ENCODE data around the gene DDX4. TPM values are rescaled to one million over a fixed set of nuclear protein-coding genes. Genes with fewer than 3 reads are reported as not detected.
A peak's percentile ranks its signal among the peaks of the same experiment; 100 is the strongest.

DDX4 gene
- total RNA-seq, 2 donors from 2014 or later: not detected

GRCh38 chr5:55732585-55732984 lies 5.3 kb upstream of the DDX4 start:
- DNase-seq (peak in 2 of 4 donors; percentile 20 to 33), ATAC-seq (peak; percentile 95)
- H3K27ac ChIP-seq: peak overlapping the region; percentile 76 to 80 (median 78)
- intact Hi-C loops (cut with DNase I): no loop called here
- no peaks in the 10 kb centered on the region for H3K36me3 ChIP-seq (replicated peaks in 1 of 2; ENCODE audit: insufficient read depth in 1 of 2, low read depth in 2 of 2)
- H3K9me3 ChIP-seq: no peaks in the 10 kb centered on the region
- TF ChIP-seq POLR2A (IDR thresholded peaks at IDR 0.05): no peak
- TF ChIP-seq CTCF (IDR thresholded peaks at IDR 0.05): no peak
- no peak overlapping the region for H3K4me3 ChIP-seq
- H3K27me3 ChIP-seq: no peaks in the 10 kb centered on the region
- peaks cover 20% of the 10 kb centered on the region for H3K4me1 ChIP-seq

- ATAC-seq (no peak), DNase-seq (no peak)
- Histone ChIP-seq H3K36me3 (replicated peaks in 1 of 2; ENCODE audit: insufficient read depth in 1 of 2, low read depth in 2 of 2) (no peaks in the 10 kb centered on the region), H3K27me3 (no peaks in the 10 kb centered on the region), H3K9me3 (no peaks in the 10 kb centered on the region), H3K4me3 (no peak overlapping the region), H3K27ac (no peak overlapping the region), H3K4me1 (peaks cover 20% of the 10 kb centered on the region)
- WGBS, 2 donors: 100% methylated on average over 1 of the region's 1 CpG
- TF ChIP-seq POLR2A (IDR thresholded peaks at IDR 0.05) (no peak), CTCF (IDR thresholded peaks at IDR 0.05) (no peak)
- intact Hi-C loops (cut with DNase I): no loop called here
These were observed 3.2 kb upstream of the DDX4 start for GRCh38 chr5:55734658-55735057.

- Histone ChIP-seq H3K4me1 (no peaks in the 10 kb centered on the region), H3K36me3 (replicated peaks in 1 of 2; ENCODE audit: insufficient read depth in 1 of 2, low read depth in 2 of 2) (no peaks in the 10 kb centered on the region), H3K4me3 (no peak overlapping the region), H3K27ac (no peak overlapping the region), H3K9me3 (no peaks in the 10 kb centered on the region), H3K27me3 (no peaks in the 10 kb centered on the region)
- WGBS, 2 donors: 88 to 95% methylated on average over 3 of the region's 3 CpGs
- intact Hi-C loops (cut with DNase I): no loop called here
- TF ChIP-seq CTCF (IDR thresholded peaks at IDR 0.05): no peak
- no peak for TF ChIP-seq POLR2A (IDR thresholded peaks at IDR 0.05)
- DNase-seq (peak in 3 of 4 donors; percentile 13 to 45 (median 28)), ATAC-seq (peak; percentile 75)
These were observed 4.9 kb downstream of the DDX4 start for GRCh38 chr5:55742778-55743177.

- WGBS, 2 donors: 66 to 71% methylated on average over 2 of the region's 2 CpGs
- no peaks in the 10 kb centered on the region for H3K9me3 ChIP-seq
- no peaks in the 10 kb centered on the region for H3K27me3 ChIP-seq
- H3K27ac ChIP-seq: no peak overlapping the region
- ATAC-seq (no peak), DNase-seq (no peak)
- intact Hi-C loops (cut with DNase I): no loop called here
- H3K36me3 ChIP-seq (replicated peaks in 1 of 2; ENCODE audit: insufficient read depth in 1 of 2, low read depth in 2 of 2): no peaks in the 10 kb centered on the region
- H3K4me3 ChIP-seq: no peak overlapping the region
- no peak for TF ChIP-seq CTCF (IDR thresholded peaks at IDR 0.05)
- no peak for TF ChIP-seq POLR2A (IDR thresholded peaks at IDR 0.05)
- peaks cover 26% of the 10 kb centered on the region for H3K4me1 ChIP-seq
These were observed 10.0 kb downstream of the DDX4 start for GRCh38 chr5:55747778-55748318.

GRCh38 chr5:55749387-55749786 lies 11.5 kb downstream of the DDX4 start:
- no peaks in the 10 kb centered on the region for H3K36me3 ChIP-seq (replicated peaks in 1 of 2; ENCODE audit: insufficient read depth in 1 of 2, low read depth in 2 of 2)
- H3K27ac ChIP-seq: peak overlapping the region in 3 of 4 donors; percentile 46 to 73 (median 69)
- DNase-seq (no peak), ATAC-seq (peak; percentile 26)
- peaks cover 26% of the 10 kb centered on the region for H3K4me1 ChIP-seq
- no peak overlapping the region for H3K4me3 ChIP-seq
- TF ChIP-seq CTCF (IDR thresholded peaks at IDR 0.05) (no peak), POLR2A (IDR thresholded peaks at IDR 0.05) (no peak)
- intact Hi-C loops (cut with DNase I): no loop called here
- no peaks in the 10 kb centered on the region for H3K27me3 ChIP-seq
- no peaks in the 10 kb centered on the region for H3K9me3 ChIP-seq
- 47 to 60% methylated on average over 2 of the region's 2 CpGs for WGBS, 2 donors

All from body of pancreas (tissue), 4 donors.